Tibial nerve (tissue), 4 donors: Measurements from ENCODE around the gene ETFA. TPM values are rescaled to one million over a fixed set of nuclear protein-coding genes. Genes with fewer than 3 reads are reported as not detected.

Experiments
- DNase-seq, 2 donors: peaks; one replicate each; pipeline ENCODE4 v3.0.0-alpha.2; 2019; ENCODE audit warnings: low spot score in 2 of 2
- H3K27ac ChIP-seq, 4 donors: fragments of 200-600 bp; sonication (generic) in 3 of 4; one replicate each; pipeline ENCODE4 v1.5.1; 2017 to 2019; ENCODE audit warnings: mild to moderate bottlenecking in 1 of 4
- H3K27me3 ChIP-seq, 2 donors: fragments of 200-600 bp; sonication (generic) in 1 of 2; one replicate each; pipeline versions ENCODE4 v1.5.1 to v1.6.0; 2017 to 2019
- H3K36me3 ChIP-seq, 3 donors: fragments of 200-600 bp; sonication (generic); one replicate each; pipeline ENCODE4 v1.5.1; 2018 to 2019
- H3K4me1 ChIP-seq, 4 donors: fragments of 200-600 bp; sonication (generic) in 3 of 4; one replicate each; pipeline ENCODE4 v1.5.1; 2017 to 2019
- H3K4me3 ChIP-seq, 4 donors: fragments of 200-600 bp; sonication (generic) in 3 of 4; one replicate each; pipeline ENCODE4 v1.5.1; 2017 to 2019; ENCODE audit warnings: mild to moderate bottlenecking in 1 of 4, moderate library complexity in 1 of 4
- H3K9me3 ChIP-seq, 4 donors: fragments of 200-600 bp; sonication (generic) in 3 of 4; one replicate each; pipeline ENCODE4 v1.5.1; 2017 to 2019
- EP300 ChIP-seq, 2 donors: sonication (generic); formaldehyde crosslinking; IDR thresholded peaks; one replicate each; pipeline ENCODE4 v1.6.1; 2017; ENCODE audit warnings: antibody characterized with exemption in 2 of 2, mild to moderate bottlenecking in 1 of 2
- POLR2A ChIP-seq, 2 donors: fragments of 450-650 bp; IDR thresholded peaks; one replicate each; pipeline ENCODE4 v1.6.1; 2017; ENCODE audit warnings: antibody characterized with exemption in 2 of 2, mild to moderate bottlenecking in 2 of 2, moderate library complexity in 2 of 2
- WGBS, 2 donors: methylation state at CpG; one replicate each; pipeline ENCODE4 v1.1.5; 2018; 5-methylcytosine and 5-hydroxymethylcytosine counted together
- total RNA-seq, 4 donors: library from RNA; depleted of rRNA; stranded (reverse); fragments of >200 nt; gene quantifications; one replicate each; pipeline ENCODE4 v1.1.0, GENCODE V29; 2016
- TF ChIP-seq, protein P1 (sequence below), 5 experiments: fragments of 200-600 bp in 3 of 5; fragments of 450-650 bp in 2 of 5; sonication (generic) in 3 of 5; IDR thresholded peaks; one replicate each; pipeline ENCODE4 v1.5.1; 2016 to 2019; ENCODE audit warnings: antibody characterized with exemption in 5 of 5, mild to moderate bottlenecking in 3 of 5, moderate library complexity in 2 of 5

Gene ETFA
- total RNA-seq, 4 donors from 2014 or later = 59.2 to 96.9 (median 75.5) TPM

DNA sequence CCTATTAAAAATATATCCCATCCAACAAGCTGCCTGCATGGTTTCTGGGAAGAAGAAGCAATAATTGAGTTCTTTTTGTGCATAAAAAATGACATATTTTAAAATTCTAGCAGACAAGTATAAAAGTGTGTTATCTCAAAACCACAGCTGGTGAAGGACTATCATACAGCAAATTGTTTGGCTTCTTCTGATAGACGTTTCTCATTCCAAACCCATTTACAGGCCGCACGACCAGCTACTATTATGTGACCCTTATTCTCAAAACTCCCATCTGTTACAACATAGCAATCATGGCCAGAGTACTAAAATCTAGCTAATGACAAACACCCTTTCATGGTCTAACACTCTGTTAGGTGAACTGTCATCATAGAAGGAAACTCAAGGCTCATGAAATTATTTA is 21.7 kb downstream of the ETFA start:
- 54 to 63% methylated on average over 3 of the region's 3 CpGs for WGBS, 2 donors
- H3K4me3 ChIP-seq = no peak overlapping the region

GRCh38 chr15:76286271-76286879 is 24.9 kb downstream of the ETFA start:
- H3K27ac ChIP-seq = no peak overlapping the region
- peaks cover 0 to 72% (median 2%) of the 10 kb centered on the region in 3 donors for H3K36me3 ChIP-seq
- DNase-seq = no peak
- no peaks in the 10 kb centered on the region for H3K9me3 ChIP-seq
- TF ChIP-seq EP300 (IDR thresholded peaks at IDR 0.05) (no peak), POLR2A (IDR thresholded peaks at IDR 0.05) (no peak)
- TF ChIP-seq, protein P1, sequence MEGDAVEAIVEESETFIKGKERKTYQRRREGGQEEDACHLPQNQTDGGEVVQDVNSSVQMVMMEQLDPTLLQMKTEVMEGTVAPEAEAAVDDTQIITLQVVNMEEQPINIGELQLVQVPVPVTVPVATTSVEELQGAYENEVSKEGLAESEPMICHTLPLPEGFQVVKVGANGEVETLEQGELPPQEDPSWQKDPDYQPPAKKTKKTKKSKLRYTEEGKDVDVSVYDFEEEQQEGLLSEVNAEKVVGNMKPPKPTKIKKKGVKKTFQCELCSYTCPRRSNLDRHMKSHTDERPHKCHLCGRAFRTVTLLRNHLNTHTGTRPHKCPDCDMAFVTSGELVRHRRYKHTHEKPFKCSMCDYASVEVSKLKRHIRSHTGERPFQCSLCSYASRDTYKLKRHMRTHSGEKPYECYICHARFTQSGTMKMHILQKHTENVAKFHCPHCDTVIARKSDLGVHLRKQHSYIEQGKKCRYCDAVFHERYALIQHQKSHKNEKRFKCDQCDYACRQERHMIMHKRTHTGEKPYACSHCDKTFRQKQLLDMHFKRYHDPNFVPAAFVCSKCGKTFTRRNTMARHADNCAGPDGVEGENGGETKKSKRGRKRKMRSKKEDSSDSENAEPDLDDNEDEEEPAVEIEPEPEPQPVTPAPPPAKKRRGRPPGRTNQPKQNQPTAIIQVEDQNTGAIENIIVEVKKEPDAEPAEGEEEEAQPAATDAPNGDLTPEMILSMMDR (IDR thresholded peaks at IDR 0.05) = no peak
- no peaks in the 10 kb centered on the region for H3K27me3 ChIP-seq
- no peak overlapping the region for H3K4me3 ChIP-seq
- H3K4me1 ChIP-seq = no peaks in the 10 kb centered on the region
- 77 to 81% methylated on average over 4 of the region's 4 CpGs for WGBS, 2 donors

More for the DNA sequence above, 21.7 kb downstream of the ETFA start:
- TF ChIP-seq POLR2A (IDR thresholded peaks at IDR 0.05) (no peak), EP300 (IDR thresholded peaks at IDR 0.05) (no peak)
- TF ChIP-seq, protein P1 (IDR thresholded peaks at IDR 0.05) = no peak
- H3K36me3 ChIP-seq = peaks cover 0 to 41% (median 2%) of the 10 kb centered on the region in 3 donors
- no peak overlapping the region for H3K27ac ChIP-seq
- H3K4me1 ChIP-seq = peaks cover 0 to 16% (median 0%) of the 10 kb centered on the region in 4 donors
- H3K9me3 ChIP-seq = no peaks in the 10 kb centered on the region
- no peak for DNase-seq
- H3K27me3 ChIP-seq = no peaks in the 10 kb centered on the region

- 98 to 100% methylated on average over 1 of the region's 1 CpG for WGBS, 2 donors
- H3K36me3 ChIP-seq = peaks cover 0 to 67% (median 2%) of the 10 kb centered on the region in 3 donors
- H3K4me3 ChIP-seq = no peak overlapping the region
- TF ChIP-seq, protein P1 (IDR thresholded peaks at IDR 0.05) = peak in 1 of 5 experiments; percentile 15
- no peak for TF ChIP-seq EP300 (IDR thresholded peaks at IDR 0.05)
- H3K27ac ChIP-seq = no peak overlapping the region
- no peaks in the 10 kb centered on the region for H3K27me3 ChIP-seq
- no peaks in the 10 kb centered on the region for H3K4me1 ChIP-seq
- no peaks in the 10 kb centered on the region for H3K9me3 ChIP-seq
- DNase-seq = no peak
Observed at GRCh38 chr15:76285241-76285825, 25.9 kb downstream of the ETFA start.

DNA sequence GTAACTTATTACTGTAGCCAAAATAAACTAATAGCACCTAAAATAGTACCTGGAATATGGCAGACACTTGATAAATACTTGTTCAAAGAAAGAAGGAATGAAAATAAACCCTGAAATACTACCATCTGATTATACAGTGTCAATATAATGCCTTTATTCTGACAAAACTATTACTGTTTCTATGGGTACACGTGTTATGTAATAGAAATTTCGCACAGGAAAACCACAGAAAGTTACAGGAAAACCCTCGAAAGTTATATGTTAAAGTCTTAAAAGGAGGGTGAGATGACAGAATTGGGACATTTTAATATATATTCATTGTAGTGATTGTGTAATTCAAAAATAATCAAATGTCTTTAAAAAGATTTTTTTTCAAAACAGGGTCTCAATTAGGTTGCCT is 28.8 kb downstream of the ETFA start:
- Histone ChIP-seq H3K4me1 (no peaks in the 10 kb centered on the region), H3K4me3 (no peak overlapping the region), H3K36me3 (peaks cover 0 to 93% (median 2%) of the 10 kb centered on the region in 3 donors), H3K27me3 (no peaks in the 10 kb centered on the region), H3K9me3 (no peaks in the 10 kb centered on the region), H3K27ac (no peak overlapping the region)
- TF ChIP-seq EP300 (IDR thresholded peaks at IDR 0.05) (no peak), POLR2A (IDR thresholded peaks at IDR 0.05) (no peak)
- TF ChIP-seq, protein P1 (IDR thresholded peaks at IDR 0.05) = no peak
- DNase-seq = no peak
- WGBS, 2 donors = 54 to 57% methylated on average over 3 of the region's 3 CpGs

- TF ChIP-seq EP300 (IDR thresholded peaks at IDR 0.05) (no peak), POLR2A (IDR thresholded peaks at IDR 0.05) (no peak)
- TF ChIP-seq, protein P1 (IDR thresholded peaks at IDR 0.05) = no peak
- Histone ChIP-seq H3K36me3 (peaks cover 0 to 82% (median 0%) of the 10 kb centered on the region in 3 donors), H3K4me1 (no peaks in the 10 kb centered on the region), H3K27me3 (no peaks in the 10 kb centered on the region), H3K27ac (no peak overlapping the region), H3K9me3 (no peaks in the 10 kb centered on the region), H3K4me3 (no peak overlapping the region)
- WGBS, 2 donors = 94 to 95% methylated on average over 1 of the region's 1 CpG
- no peak for DNase-seq
Observed at GRCh38 chr15:76278651-76279050, 32.6 kb downstream of the ETFA start.
